DND-41 (cell line): Measurements from ENCODE around the gene ERCC1.
A peak's percentile ranks its signal among the peaks of the same experiment; 100 is the strongest.

Source experiments
- ATAC-seq: fragments of 200-7000 bp; cut with Tn5 transposase; 3 replicates; pipeline ENCODE4 v1.9.1; 2021; ENCODE audit warnings: low read depth; ENCODE audit not compliant: insufficient read depth
- DNase-seq: peaks from one replicate; pipeline ENCODE4 v3.0.0-alpha.2; 2020
- H2AFZ ChIP-seq: 2 replicates; pipeline ENCODE4 v1.6.0; 2012; ENCODE audit warnings: low read depth, low read length
- H3K27ac ChIP-seq: 2 replicates; pipeline ENCODE4 v1.5.1; 2012; ENCODE audit warnings: low read length, inconsistent platforms
- H3K27me3 ChIP-seq: fragments of 200-600 bp; sonication (generic); 2 replicates; pipeline ENCODE4 v1.6.0; 2012; ENCODE audit warnings: low read length, mild to moderate bottlenecking, inconsistent platforms; ENCODE audit not compliant: insufficient read depth, poor library complexity
- H3K36me3 ChIP-seq: 2 replicates; pipeline ENCODE4 v1.5.1; 2012; ENCODE audit warnings: low read length, inconsistent platforms; ENCODE audit not compliant: insufficient read depth
- H3K4me1 ChIP-seq: 2 replicates; pipeline ENCODE4 v1.5.1; 2012; ENCODE audit warnings: mild to moderate bottlenecking, low read length; ENCODE audit not compliant: insufficient read depth
- H3K4me2 ChIP-seq: 2 replicates; pipeline ENCODE4 v1.6.0; 2012; ENCODE audit warnings: mild to moderate bottlenecking, moderate library complexity, low read length, inconsistent platforms; ENCODE audit not compliant: insufficient read depth
- H3K4me3 ChIP-seq, 2 experiments: fragments of 200-600 bp in 1 of 2; shearing (Covaris generic) in 1 of 2; 2 replicates each; pipeline ENCODE4 v1.5.1; 2012 to 2016; ENCODE audit warnings: inconsistent platforms in 2 of 2, low read length in 2 of 2, mild to moderate bottlenecking in 2 of 2, low read depth in 1 of 2, moderate library complexity in 1 of 2
- H3K79me2 ChIP-seq: 2 replicates; pipeline ENCODE4 v1.6.0; 2012; ENCODE audit warnings: low read length, inconsistent platforms; ENCODE audit not compliant: insufficient read depth
- H3K9ac ChIP-seq: 2 replicates; pipeline ENCODE4 v1.6.0; 2012; ENCODE audit warnings: low read depth, mild to moderate bottlenecking, inconsistent platforms, low read length, moderate library complexity
- H3K9me3 ChIP-seq: 2 replicates; pipeline ENCODE4 v1.5.1; 2012; ENCODE audit warnings: low read length, moderate library complexity, mild to moderate bottlenecking, inconsistent platforms; ENCODE audit not compliant: insufficient read depth, severe bottlenecking
- H4K20me1 ChIP-seq: 2 replicates; pipeline ENCODE4 v1.6.0; 2012; ENCODE audit warnings: low read length; ENCODE audit not compliant: insufficient read depth
- EZH2 ChIP-seq: IDR thresholded peaks from 3 replicates; pipeline ENCODE4 v1.6.1; 2012; ENCODE audit warnings: borderline replicate concordance, low read depth, mild to moderate bottlenecking, moderate library complexity, low read length, inconsistent platforms; ENCODE audit not compliant: severe bottlenecking
- TF ChIP-seq, protein P1 (sequence below): IDR thresholded peaks from 2 replicates; pipeline ENCODE4 v1.5.1; 2012; ENCODE audit warnings: borderline replicate concordance, low read length, moderate library complexity, mild to moderate bottlenecking; ENCODE audit not compliant: poor library complexity, severe bottlenecking; ENCODE audit errors: extremely low read depth

ERCC1 gene

GRCh38 chr19:45445139-45445538 is 21.4 kb upstream of the ERCC1 start:
- Histone ChIP-seq H3K79me2 (no peaks in the 10 kb centered on the region), H3K4me1 (peaks cover 13% of the 10 kb centered on the region), H4K20me1 (no peaks in the 10 kb centered on the region), H3K27me3 (peaks cover 7% of the 10 kb centered on the region), H2AFZ (no peak overlapping the region), H3K9ac (no peak overlapping the region), H3K9me3 (no peaks in the 10 kb centered on the region), H3K27ac (no peak overlapping the region), H3K4me3 (no peak overlapping the region), H3K4me2 (no peak overlapping the region), H3K36me3 (no peaks in the 10 kb centered on the region)
- ATAC-seq (no peak), DNase-seq (no peak)
- TF ChIP-seq, protein P1, sequence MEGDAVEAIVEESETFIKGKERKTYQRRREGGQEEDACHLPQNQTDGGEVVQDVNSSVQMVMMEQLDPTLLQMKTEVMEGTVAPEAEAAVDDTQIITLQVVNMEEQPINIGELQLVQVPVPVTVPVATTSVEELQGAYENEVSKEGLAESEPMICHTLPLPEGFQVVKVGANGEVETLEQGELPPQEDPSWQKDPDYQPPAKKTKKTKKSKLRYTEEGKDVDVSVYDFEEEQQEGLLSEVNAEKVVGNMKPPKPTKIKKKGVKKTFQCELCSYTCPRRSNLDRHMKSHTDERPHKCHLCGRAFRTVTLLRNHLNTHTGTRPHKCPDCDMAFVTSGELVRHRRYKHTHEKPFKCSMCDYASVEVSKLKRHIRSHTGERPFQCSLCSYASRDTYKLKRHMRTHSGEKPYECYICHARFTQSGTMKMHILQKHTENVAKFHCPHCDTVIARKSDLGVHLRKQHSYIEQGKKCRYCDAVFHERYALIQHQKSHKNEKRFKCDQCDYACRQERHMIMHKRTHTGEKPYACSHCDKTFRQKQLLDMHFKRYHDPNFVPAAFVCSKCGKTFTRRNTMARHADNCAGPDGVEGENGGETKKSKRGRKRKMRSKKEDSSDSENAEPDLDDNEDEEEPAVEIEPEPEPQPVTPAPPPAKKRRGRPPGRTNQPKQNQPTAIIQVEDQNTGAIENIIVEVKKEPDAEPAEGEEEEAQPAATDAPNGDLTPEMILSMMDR, result no peak
- TF ChIP-seq EZH2, result no peak

- no peak overlapping the region for H3K4me2 ChIP-seq
- DNase-seq, result no peak
- peaks cover 15% of the 10 kb centered on the region for H3K4me1 ChIP-seq
- no peaks in the 10 kb centered on the region for H3K79me2 ChIP-seq
- H3K27ac ChIP-seq, result no peak overlapping the region
- no peak overlapping the region for H3K9ac ChIP-seq
- H4K20me1 ChIP-seq, result no peaks in the 10 kb centered on the region
- TF ChIP-seq, protein P1, result no peak
- no peak for TF ChIP-seq EZH2
- no peak overlapping the region for H3K4me3 ChIP-seq
- H3K9me3 ChIP-seq, result no peaks in the 10 kb centered on the region
- peaks cover 4% of the 10 kb centered on the region for H3K27me3 ChIP-seq
- no peaks in the 10 kb centered on the region for H3K36me3 ChIP-seq
- no peak overlapping the region for H2AFZ ChIP-seq
- no peak for ATAC-seq
Measured at GRCh38 chr19:45444318-45445041, 20.8 kb upstream of the ERCC1 start.

DNA sequence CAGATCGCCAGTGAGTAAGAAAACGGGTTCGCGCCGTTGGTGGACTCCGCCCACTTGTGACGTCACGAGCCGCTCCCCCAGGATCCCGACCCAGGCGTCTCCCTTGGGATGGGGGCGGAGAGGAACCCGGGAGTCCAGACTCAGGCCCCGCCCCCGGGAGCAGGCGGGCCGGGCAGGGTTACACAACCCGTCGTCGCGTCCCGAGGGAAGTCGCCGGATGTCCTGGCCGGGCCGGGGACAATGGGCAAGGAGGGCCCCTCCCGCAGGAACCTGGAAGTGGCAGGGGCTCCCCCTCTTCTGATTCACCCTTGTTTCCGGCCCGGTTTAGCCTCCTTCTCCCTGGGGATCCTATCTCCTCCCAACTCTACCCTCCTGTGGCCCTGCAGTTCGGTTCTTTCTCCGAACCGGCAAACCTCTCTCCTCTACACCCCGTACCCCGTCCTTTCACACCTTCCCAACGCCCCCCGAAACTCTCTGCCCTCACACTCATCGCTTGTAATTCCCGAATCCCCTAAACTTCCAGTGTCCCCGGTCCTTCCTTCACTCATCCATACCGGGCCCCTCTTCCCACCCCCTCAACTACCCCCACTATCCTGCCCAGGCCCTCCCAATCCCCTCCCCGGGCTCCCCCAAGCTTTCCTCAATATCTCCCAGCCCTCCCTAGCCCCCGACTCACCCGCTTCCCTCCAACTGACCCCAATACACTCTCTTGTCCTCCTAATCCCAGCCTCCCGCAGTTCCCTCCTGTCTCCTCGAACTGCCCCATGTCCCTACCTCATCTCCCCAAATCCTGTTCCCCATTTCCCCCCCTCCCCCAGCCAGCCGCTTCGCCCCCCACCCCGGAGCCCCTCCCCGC is 20.0 kb upstream of the ERCC1 start:
- H3K4me3 ChIP-seq, result no peak overlapping the region
- TF ChIP-seq, protein P1, result no peak
- no peak for TF ChIP-seq EZH2
- H4K20me1 ChIP-seq, result no peaks in the 10 kb centered on the region
- H3K9me3 ChIP-seq, result no peaks in the 10 kb centered on the region
- H2AFZ ChIP-seq, result no peak overlapping the region
- 0 out of 2 replicates have a peak overlapping the region, but pooled peaks have one; percentile 16 for H3K4me2 ChIP-seq
- H3K79me2 ChIP-seq, result no peaks in the 10 kb centered on the region
- peaks cover 22% of the 10 kb centered on the region for H3K4me1 ChIP-seq
- DNase-seq (no peak), ATAC-seq (no peak)
- H3K27me3 ChIP-seq, result peaks cover 4% of the 10 kb centered on the region
- H3K27ac ChIP-seq, result no peak overlapping the region
- H3K9ac ChIP-seq, result no peak overlapping the region
- H3K36me3 ChIP-seq, result no peaks in the 10 kb centered on the region
